ENCODE measurements around the gene EIF3K.

Gene EIF3K

DNA sequence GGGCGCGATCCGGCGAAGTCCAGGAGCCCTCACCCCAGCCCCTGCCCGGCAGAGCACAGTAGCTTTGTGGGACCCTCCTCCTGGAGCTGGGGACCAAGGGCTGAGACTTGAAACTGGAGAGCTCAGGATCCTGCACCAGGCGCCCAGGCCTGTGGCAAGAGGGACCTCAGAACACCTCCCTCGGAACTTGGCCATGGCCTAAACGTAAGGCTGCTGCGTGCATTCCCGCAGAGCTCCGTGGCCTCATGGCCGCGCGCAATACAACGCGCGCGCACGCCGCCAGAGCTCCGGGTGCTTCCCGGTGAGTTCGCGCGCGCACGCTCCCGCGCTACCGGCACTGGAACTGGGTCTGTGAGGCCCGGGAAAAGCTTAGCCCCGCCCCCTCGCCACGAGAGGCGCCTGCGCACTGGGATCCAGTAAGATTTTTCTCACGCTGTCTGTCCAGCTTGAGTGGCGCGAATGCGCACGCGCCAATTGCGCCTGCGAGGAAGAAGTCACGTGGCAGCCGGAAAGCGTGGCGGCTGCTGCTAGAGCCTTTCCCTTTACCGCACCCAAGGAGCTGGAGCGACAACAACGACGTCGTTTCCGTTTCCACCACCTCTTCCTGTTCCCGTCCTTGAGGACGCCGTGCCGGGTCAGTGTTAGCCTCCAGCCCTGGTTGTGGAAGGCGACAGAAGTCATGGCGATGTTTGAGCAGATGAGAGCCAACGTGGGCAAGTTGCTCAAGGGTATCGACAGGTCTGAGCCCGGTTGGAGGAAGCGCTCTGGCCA is at the start of gene EIF3K (continued):
- TF ChIP-seq, protein P1, sequence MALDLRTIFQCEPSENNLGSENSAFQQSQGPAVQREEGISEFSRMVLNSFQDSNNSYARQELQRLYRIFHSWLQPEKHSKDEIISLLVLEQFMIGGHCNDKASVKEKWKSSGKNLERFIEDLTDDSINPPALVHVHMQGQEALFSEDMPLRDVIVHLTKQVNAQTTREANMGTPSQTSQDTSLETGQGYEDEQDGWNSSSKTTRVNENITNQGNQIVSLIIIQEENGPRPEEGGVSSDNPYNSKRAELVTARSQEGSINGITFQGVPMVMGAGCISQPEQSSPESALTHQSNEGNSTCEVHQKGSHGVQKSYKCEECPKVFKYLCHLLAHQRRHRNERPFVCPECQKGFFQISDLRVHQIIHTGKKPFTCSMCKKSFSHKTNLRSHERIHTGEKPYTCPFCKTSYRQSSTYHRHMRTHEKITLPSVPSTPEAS (tag by site-specific recombination; IDR thresholded peaks at IDR 0.05), result peak; percentile 29; the same call in 1 of the 2 replicates
- TF ChIP-seq, protein P2, sequence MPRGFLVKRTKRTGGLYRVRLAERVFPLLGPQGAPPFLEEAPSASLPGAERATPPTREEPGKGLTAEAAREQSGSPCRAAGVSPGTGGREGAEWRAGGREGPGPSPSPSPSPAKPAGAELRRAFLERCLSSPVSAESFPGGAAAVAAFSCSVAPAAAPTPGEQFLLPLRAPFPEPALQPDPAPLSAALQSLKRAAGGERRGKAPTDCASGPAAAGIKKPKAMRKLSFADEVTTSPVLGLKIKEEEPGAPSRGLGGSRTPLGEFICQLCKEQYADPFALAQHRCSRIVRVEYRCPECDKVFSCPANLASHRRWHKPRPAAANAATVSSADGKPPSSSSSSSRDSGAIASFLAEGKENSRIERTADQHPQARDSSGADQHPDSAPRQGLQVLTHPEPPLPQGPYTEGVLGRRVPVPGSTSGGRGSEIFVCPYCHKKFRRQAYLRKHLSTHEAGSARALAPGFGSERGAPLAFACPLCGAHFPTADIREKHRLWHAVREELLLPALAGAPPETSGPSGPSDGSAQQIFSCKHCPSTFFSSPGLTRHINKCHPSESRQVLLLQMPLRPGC (tag by site-specific recombination; IDR thresholded peaks at IDR 0.05), result peak; percentile 71
- TF ChIP-seq, protein P3, sequence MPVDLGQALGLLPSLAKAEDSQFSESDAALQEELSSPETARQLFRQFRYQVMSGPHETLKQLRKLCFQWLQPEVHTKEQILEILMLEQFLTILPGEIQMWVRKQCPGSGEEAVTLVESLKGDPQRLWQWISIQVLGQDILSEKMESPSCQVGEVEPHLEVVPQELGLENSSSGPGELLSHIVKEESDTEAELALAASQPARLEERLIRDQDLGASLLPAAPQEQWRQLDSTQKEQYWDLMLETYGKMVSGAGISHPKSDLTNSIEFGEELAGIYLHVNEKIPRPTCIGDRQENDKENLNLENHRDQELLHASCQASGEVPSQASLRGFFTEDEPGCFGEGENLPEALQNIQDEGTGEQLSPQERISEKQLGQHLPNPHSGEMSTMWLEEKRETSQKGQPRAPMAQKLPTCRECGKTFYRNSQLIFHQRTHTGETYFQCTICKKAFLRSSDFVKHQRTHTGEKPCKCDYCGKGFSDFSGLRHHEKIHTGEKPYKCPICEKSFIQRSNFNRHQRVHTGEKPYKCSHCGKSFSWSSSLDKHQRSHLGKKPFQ (tag by site-specific recombination; IDR thresholded peaks at IDR 0.05), result no peak
- TF ChIP-seq ZNF473 (tag by site-specific recombination; IDR thresholded peaks at IDR 0.05) (no peak), KLF9 (tag by site-specific recombination; IDR thresholded peaks at IDR 0.05; ENCODE audit: low read depth) (peak; percentile 73), WT1 (tag by site-specific recombination; IDR thresholded peaks at IDR 0.05) (no peak), ZBTB48 (tag by site-specific recombination; IDR thresholded peaks at IDR 0.05) (peak; percentile 18; the same call in 1 of the 2 replicates), TCF7L2 (IDR thresholded peaks at IDR 0.05; ENCODE audit: borderline replicate concordance, low read depth, low read length) (no peak), ZNF707 (tag by site-specific recombination; IDR thresholded peaks at IDR 0.05) (no peak), ZNF792 (tag by site-specific recombination; IDR thresholded peaks at IDR 0.05) (no peak), ZNF140 (tag by site-specific recombination; IDR thresholded peaks at IDR 0.05) (no peak), YY1 (tag by site-specific recombination; IDR thresholded peaks at IDR 0.05) (peak; percentile 46; the same call in 1 of the 2 replicates), PRDM1 (tag by site-specific recombination; IDR thresholded peaks at IDR 0.05) (no peak), ZBTB17 (tag by site-specific recombination; IDR thresholded peaks at IDR 0.05) (peak; percentile 73), ZNF433 (tag by site-specific recombination; IDR thresholded peaks at IDR 0.05; ENCODE audit: low read depth) (no peak), ZNF600 (tag by site-specific recombination; IDR thresholded peaks at IDR 0.05) (peak; percentile 71), ZNF76 (tag by site-specific recombination; IDR thresholded peaks at IDR 0.05; ENCODE audit: borderline replicate concordance, low read depth) (no peak; the same call in 1 of the 2 replicates), ZNF629 (tag by site-specific recombination; IDR thresholded peaks at IDR 0.05) (peak; percentile 97), ZNF311 (tag by site-specific recombination; IDR thresholded peaks at IDR 0.05; ENCODE audit: borderline replicate concordance) (no peak), ZNF776 (tag by site-specific recombination; IDR thresholded peaks at IDR 0.05; ENCODE audit: borderline replicate concordance) (no peak), ZNF529 (tag by site-specific recombination; IDR thresholded peaks at IDR 0.05; ENCODE audit: insufficient replicate concordance) (no peak), REPIN1 (tag by site-specific recombination; IDR thresholded peaks at IDR 0.05; ENCODE audit: low read depth) (no peak), ZNF292 (tag by site-specific recombination; IDR thresholded peaks at IDR 0.05; ENCODE audit: borderline replicate concordance, low read depth) (no peak), ZNF133 (tag by site-specific recombination; IDR thresholded peaks at IDR 0.05) (no peak), ZNF548 (tag by site-specific recombination; IDR thresholded peaks at IDR 0.05) (no peak), ZFP37 (tag by site-specific recombination; IDR thresholded peaks at IDR 0.05) (0 out of 2 replicates have a peak, but pooled peaks have one; percentile 31), KLF16 (tag by site-specific recombination; IDR thresholded peaks at IDR 0.05) (peak; percentile 33; the same call in 1 of the 2 replicates), ZNF169 (tag by site-specific recombination; IDR thresholded peaks at IDR 0.05) (no peak), ZNF747 (tag by site-specific recombination; IDR thresholded peaks at IDR 0.05) (no peak)
- TF ChIP-seq, protein P4, sequence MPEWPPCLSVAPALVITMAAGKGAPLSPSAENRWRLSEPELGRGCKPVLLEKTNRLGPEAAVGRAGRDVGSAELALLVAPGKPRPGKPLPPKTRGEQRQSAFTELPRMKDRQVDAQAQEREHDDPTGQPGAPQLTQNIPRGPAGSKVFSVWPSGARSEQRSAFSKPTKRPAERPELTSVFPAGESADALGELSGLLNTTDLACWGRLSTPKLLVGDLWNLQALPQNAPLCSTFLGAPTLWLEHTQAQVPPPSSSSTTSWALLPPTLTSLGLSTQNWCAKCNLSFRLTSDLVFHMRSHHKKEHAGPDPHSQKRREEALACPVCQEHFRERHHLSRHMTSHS (tag by site-specific recombination; IDR thresholded peaks at IDR 0.05), result no peak
- TF ChIP-seq, protein P5, sequence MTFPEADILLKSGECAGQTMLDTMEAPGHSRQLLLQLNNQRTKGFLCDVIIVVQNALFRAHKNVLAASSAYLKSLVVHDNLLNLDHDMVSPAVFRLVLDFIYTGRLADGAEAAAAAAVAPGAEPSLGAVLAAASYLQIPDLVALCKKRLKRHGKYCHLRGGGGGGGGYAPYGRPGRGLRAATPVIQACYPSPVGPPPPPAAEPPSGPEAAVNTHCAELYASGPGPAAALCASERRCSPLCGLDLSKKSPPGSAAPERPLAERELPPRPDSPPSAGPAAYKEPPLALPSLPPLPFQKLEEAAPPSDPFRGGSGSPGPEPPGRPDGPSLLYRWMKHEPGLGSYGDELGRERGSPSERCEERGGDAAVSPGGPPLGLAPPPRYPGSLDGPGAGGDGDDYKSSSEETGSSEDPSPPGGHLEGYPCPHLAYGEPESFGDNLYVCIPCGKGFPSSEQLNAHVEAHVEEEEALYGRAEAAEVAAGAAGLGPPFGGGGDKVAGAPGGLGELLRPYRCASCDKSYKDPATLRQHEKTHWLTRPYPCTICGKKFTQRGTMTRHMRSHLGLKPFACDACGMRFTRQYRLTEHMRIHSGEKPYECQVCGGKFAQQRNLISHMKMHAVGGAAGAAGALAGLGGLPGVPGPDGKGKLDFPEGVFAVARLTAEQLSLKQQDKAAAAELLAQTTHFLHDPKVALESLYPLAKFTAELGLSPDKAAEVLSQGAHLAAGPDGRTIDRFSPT (tag by site-specific recombination; IDR thresholded peaks at IDR 0.05), result no peak

Data from HEK293 (cell line).